Sigmoid colon (tissue), 7 donors: ENCODE results near the gene GRID2. TPM values are rescaled to one million over a fixed set of nuclear protein-coding genes. Genes with fewer than 3 reads are reported as not detected.

ENCODE experiments used
- DNase-seq: peaks from one replicate; pipeline ENCODE4 v3.0.0-alpha.2; 2019
- H3K27ac ChIP-seq, 4 donors: fragments of 200-600 bp; sonication (generic); one replicate each; pipeline ENCODE4 v1.5.1; 2016 to 2019; ENCODE audit warnings: mild to moderate bottlenecking in 1 of 4
- H3K27me3 ChIP-seq, 3 donors: fragments of 200-600 bp; sonication (generic); one replicate each; pipeline ENCODE4 v1.5.1; 2019; ENCODE audit warnings: mild to moderate bottlenecking in 1 of 3
- H3K36me3 ChIP-seq, 4 donors: fragments of 200-600 bp; sonication (generic); one replicate each; pipeline ENCODE4 v1.5.1; 2016 to 2019
- H3K4me1 ChIP-seq, 4 donors: fragments of 200-600 bp; sonication (generic); one replicate each; pipeline ENCODE4 v1.5.1; 2017 to 2019
- H3K4me3 ChIP-seq, 4 donors: fragments of 200-600 bp; sonication (generic); one replicate each; pipeline ENCODE4 v1.5.1; 2017 to 2019; ENCODE audit warnings: mild to moderate bottlenecking in 2 of 4, moderate library complexity in 1 of 4
- H3K9me3 ChIP-seq, 4 donors: fragments of 200-600 bp in 3 of 4; sonication (generic) in 3 of 4; one replicate each; pipeline versions ENCODE4 v1.5.1 to v1.6.1; 2013 to 2019
- CTCF ChIP-seq, 4 experiments: fragments of 450-650 bp in 3 of 4; fragments of 200-600 bp in 1 of 4; IDR thresholded peaks; one replicate each; pipeline ENCODE4 v1.5.1; 2016 to 2019; ENCODE audit warnings: antibody characterized with exemption in 4 of 4, mild to moderate bottlenecking in 3 of 4, moderate library complexity in 2 of 4
- EP300 ChIP-seq, 4 donors: sonication (generic); formaldehyde crosslinking; IDR thresholded peaks; one replicate each; pipeline ENCODE4 v1.6.1; 2017; ENCODE audit warnings: antibody characterized with exemption in 4 of 4
- POLR2A ChIP-seq, 2 donors: fragments of 450-650 bp; IDR thresholded peaks; one replicate each; pipeline ENCODE4 v1.6.1; 2016; ENCODE audit warnings: antibody characterized with exemption in 2 of 2, mild to moderate bottlenecking in 2 of 2, moderate library complexity in 2 of 2
- POLR2AphosphoS5 ChIP-seq, 4 donors: sonication (generic); formaldehyde crosslinking; IDR thresholded peaks; one replicate each; pipeline ENCODE4 v1.6.1; 2017; ENCODE audit warnings: antibody characterized with exemption in 4 of 4
- WGBS, 2 donors: extraction: QIAGEN DNeasy Blood & Tissue Kit; methylation state at CpG; one replicate each; pipeline ENCODE4 v1.1.7; 2013; 5-methylcytosine and 5-hydroxymethylcytosine counted together
- intact Hi-C: fragments of 100-400 bp; cut with DNase I; formaldehyde crosslinking; loops from one replicate; pipeline ENCODE4 v1.15.1; 2023
- polyA plus RNA-seq, 3 donors: library from polyadenylated mRNA; stranded (reverse); fragments of 200-250 nt; gene quantifications; one replicate each; pipeline ENCODE4 v1.2.3, GENCODE V29; 2013
- total RNA-seq, 4 donors: library from RNA; depleted of rRNA; stranded (reverse); fragments of >200 nt; gene quantifications; one replicate each; pipeline ENCODE4 v1.1.0, GENCODE V29; 2016
- donor health status: healthy with polysubstance abuse.
- donor health status: Bipolar disorder and iron deficiency.
- donor health status: healthy.

The GRID2 gene
- total and polyA plus RNA-seq, 7 donors: 0.04 to 1.9 (median 0.28) TPM; not detected in 2

- intact Hi-C loops: no loop called here
- H3K27ac ChIP-seq: no peak overlapping the region
- H3K4me1 ChIP-seq: no peaks in the 10 kb centered on the region
- H3K36me3 ChIP-seq: no peaks in the 10 kb centered on the region
- 63 to 87% methylated on average over 3 of the region's 3 CpGs for WGBS, 2 donors
- TF ChIP-seq POLR2AphosphoS5 (IDR thresholded peaks at IDR 0.05): no peak
- no peak for TF ChIP-seq POLR2A (IDR thresholded peaks at IDR 0.05)
- TF ChIP-seq EP300 (IDR thresholded peaks at IDR 0.05): no peak
- no peak for TF ChIP-seq CTCF (IDR thresholded peaks at IDR 0.05)
- no peaks in the 10 kb centered on the region for H3K9me3 ChIP-seq
- no peak overlapping the region for H3K4me3 ChIP-seq
- no peaks in the 10 kb centered on the region for H3K27me3 ChIP-seq
- DNase-seq: no peak
Observed at GRCh38 chr4:93693141-93693540, 1389.4 kb downstream of the GRID2 start.

DNA sequence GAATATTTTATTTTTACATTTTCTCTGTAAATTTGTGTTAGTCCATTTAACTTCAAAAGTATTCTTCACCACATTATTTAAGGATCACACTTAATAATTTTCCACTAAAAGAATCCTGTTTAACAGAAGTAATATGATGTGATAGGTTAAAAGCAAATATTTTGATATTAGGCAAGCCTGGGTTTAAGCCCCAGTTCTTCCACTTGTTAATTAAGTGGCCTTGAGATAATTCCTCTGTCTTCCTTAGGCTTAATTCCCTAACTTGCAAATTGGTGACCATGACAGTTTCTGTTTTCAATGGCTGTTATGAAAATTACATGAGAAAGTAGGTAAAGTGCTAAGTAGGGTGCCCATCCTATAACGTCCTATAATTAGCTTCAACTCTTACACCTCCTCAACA lies 1394.9 kb downstream of the GRID2 start:
- intact Hi-C loops: no loop called here
- Histone ChIP-seq H3K27ac (no peak overlapping the region), H3K4me1 (no peaks in the 10 kb centered on the region), H3K9me3 (no peaks in the 10 kb centered on the region), H3K4me3 (no peak overlapping the region), H3K27me3 (no peaks in the 10 kb centered on the region), H3K36me3 (no peaks in the 10 kb centered on the region)
- TF ChIP-seq POLR2A (IDR thresholded peaks at IDR 0.05) (no peak), POLR2AphosphoS5 (IDR thresholded peaks at IDR 0.05) (no peak)
- 63 to 73% methylated on average over 1 of the region's 1 CpG for WGBS, 2 donors
- no peak for DNase-seq

DNA sequence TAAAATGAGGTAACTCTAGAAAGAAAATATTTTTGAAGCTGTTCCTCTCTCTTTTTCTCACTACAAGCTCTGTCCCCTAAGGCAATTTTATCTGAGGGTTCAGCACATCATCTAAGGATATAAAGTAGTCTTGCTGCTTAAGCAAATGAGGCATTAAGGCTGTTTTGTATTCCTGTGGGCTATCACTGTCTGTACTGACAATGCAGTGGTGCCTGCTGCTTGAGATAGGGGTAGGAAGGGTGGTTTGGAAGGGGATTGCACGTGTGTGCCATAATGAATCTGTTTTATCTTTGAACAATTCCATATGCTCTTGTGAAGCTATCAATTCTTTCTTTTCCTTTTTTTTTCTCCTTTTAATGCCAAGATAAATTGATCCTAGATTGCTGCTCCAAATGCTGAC lies 1396.8 kb downstream of the GRID2 start:
- no peak for TF ChIP-seq POLR2AphosphoS5 (IDR thresholded peaks at IDR 0.05)
- no peak for TF ChIP-seq POLR2A (IDR thresholded peaks at IDR 0.05)
- TF ChIP-seq EP300 (IDR thresholded peaks at IDR 0.05): no peak
- no peak for TF ChIP-seq CTCF (IDR thresholded peaks at IDR 0.05)
- no peaks in the 10 kb centered on the region for H3K4me1 ChIP-seq
- H3K9me3 ChIP-seq: no peaks in the 10 kb centered on the region
- WGBS, 2 donors: 29 to 40% methylated on average over 1 of the region's 1 CpG
- H3K36me3 ChIP-seq: no peaks in the 10 kb centered on the region
- intact Hi-C loops: no loop called here
- no peak for DNase-seq
- no peaks in the 10 kb centered on the region for H3K27me3 ChIP-seq
- no peak overlapping the region for H3K27ac ChIP-seq
- H3K4me3 ChIP-seq: no peak overlapping the region

GRCh38 chr4:93710101-93710846 lies 1406.5 kb downstream of the GRID2 start:
- no peaks in the 10 kb centered on the region for H3K27me3 ChIP-seq
- no peaks in the 10 kb centered on the region for H3K4me1 ChIP-seq
- 78 to 86% methylated on average over 6 of the region's 6 CpGs for WGBS, 2 donors
- H3K4me3 ChIP-seq: no peak overlapping the region
- intact Hi-C loops: no loop called here
- TF ChIP-seq CTCF (IDR thresholded peaks at IDR 0.05) (no peak), EP300 (IDR thresholded peaks at IDR 0.05) (no peak), POLR2AphosphoS5 (IDR thresholded peaks at IDR 0.05) (no peak), POLR2A (IDR thresholded peaks at IDR 0.05) (no peak)
- H3K9me3 ChIP-seq: no peaks in the 10 kb centered on the region
- H3K27ac ChIP-seq: no peak overlapping the region
- no peak for DNase-seq
- no peaks in the 10 kb centered on the region for H3K36me3 ChIP-seq

DNA sequence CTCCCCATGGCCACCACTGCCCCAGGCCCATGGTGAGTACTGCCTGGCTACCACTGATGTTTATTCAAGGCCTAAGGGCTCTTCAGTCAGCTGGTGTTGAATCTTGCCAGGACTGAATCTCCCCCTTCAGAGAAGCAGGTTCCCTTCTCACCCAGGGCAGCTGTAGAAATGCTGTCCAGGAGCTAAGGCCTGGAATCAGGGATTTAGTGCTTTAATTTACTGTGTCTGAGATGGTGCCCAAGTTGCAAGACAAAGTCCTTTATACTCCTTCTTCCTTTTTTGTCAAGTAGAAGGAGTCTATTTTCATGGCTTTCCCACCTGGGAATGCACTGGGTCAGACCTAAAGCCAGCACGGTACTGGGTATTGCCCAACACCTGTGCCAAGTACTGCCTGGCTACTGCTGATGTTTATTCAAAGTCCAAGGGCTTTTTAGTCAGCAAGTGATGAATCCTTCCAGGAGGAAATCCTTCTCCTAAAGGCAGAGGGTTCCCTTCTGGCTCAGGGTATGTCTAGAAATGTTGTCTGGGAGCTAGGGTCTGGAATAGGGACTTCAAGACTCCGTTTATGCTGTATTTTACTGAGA lies 1407.2 kb downstream of the GRID2 start:
- Histone ChIP-seq H3K36me3 (no peaks in the 10 kb centered on the region), H3K9me3 (no peaks in the 10 kb centered on the region), H3K4me3 (no peak overlapping the region), H3K27me3 (no peaks in the 10 kb centered on the region), H3K27ac (no peak overlapping the region), H3K4me1 (no peaks in the 10 kb centered on the region)
- no peak for TF ChIP-seq POLR2AphosphoS5 (IDR thresholded peaks at IDR 0.05)
- no peak for TF ChIP-seq CTCF (IDR thresholded peaks at IDR 0.05)
- no peak for TF ChIP-seq EP300 (IDR thresholded peaks at IDR 0.05)
- TF ChIP-seq POLR2A (IDR thresholded peaks at IDR 0.05): no peak
- 87% methylated on average over 2 of the region's 2 CpGs for WGBS, 2 donors
- intact Hi-C loops: no loop called here
- no peak for DNase-seq
